ENCODE measurements around the gene MYRFL.

DNA sequence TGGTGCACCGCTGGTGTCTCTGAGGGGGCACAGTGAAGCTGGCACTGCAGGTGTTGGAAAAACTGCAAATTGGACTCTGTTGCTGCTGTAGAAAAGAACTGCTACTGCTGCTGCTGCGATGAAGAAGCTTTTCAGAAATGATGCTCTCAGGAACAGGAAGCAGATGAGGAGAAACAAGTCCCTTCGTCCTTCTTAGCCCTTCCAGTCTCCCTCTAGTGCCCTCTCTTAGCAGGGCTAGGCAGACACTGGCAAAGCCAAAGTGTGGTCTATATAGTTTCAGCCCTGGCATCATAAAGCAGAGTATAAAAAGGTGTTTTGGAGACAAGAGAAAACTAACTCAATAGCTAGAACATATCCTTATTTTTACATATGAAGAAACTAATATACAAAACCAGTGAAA is 174.5 kb downstream of the MYRFL start:
- TF ChIP-seq CTCF (IDR thresholded peaks at IDR 0.05) (no peak), POLR2A (IDR thresholded peaks at IDR 0.05; ENCODE audit: low read depth) (no peak)
